Measurements from ENCODE around the gene ANXA11. TPM values are rescaled to one million over a fixed set of nuclear protein-coding genes. Genes with fewer than 3 reads are reported as not detected.
"Not testable (repeated sequence)": the region's sequence is repeated elsewhere in the genome, so short reads cannot be mapped to it uniquely, and the experiment has no call there.

ANXA11 gene
- total RNA-seq (2021; ENCODE audit: unreplicated experiment) (241 TPM), Bru-seq, nascent RNA (percentile 88 among the genes with signal in this experiment), BruChase-seq, experiment 1, labeled RNA remaining after a 2-hour chase (percentile 84 among the genes with signal in this experiment), BruChase-seq, experiment 2, labeled RNA remaining after a 6-hour chase (percentile 88 among the genes with signal in this experiment)
- polyA plus RNA-seq (2012; ENCODE audit: insufficient read length) = 310 TPM
- long read RNA-seq, full-length matches to known transcripts = 170 of 463 reads
- long read RNA-seq, partial matches to known transcripts = 226 of 463 reads
- long read RNA-seq, other reads (novel, unspliced or antisense) = 67 of 463 reads

- no peaks in the 10 kb centered on the region for H3K9me3 ChIP-seq (ENCODE audit: control insufficient read depth, insufficient read depth, low read depth, low read length)
- DNase-seq (ENCODE audit: low read depth, low spot score) = peak; percentile 75
- CTCF ChIA-PET = no interaction called here
- in situ Hi-C loops (cut with HindIII; ENCODE audit: low pct_unique_long_range_greater_than_20kb, low sequenced_read_pairs) = no loop called here
- peak within 1 kb of the TSS; percentile 74 for H3K4me3 ChIP-seq (ENCODE audit: low read depth in 2 of 2, low read length in 2 of 2)
- intact Hi-C loops (cut with micrococcal nuclease; ENCODE audit: unreplicated experiment) = loop anchor here (5.0 kb wide), 1 partner anchor 38 kb away; no protein-coding TSS in a partner anchor
- peak; percentile 88; the same call in 1 of the 2 replicates for TF ChIP-seq POLR2AphosphoS5 (IDR thresholded peaks at IDR 0.05; ENCODE audit: low read depth, low read length)
- TF ChIP-seq SIN3A (IDR thresholded peaks at IDR 0.05; ENCODE audit: borderline replicate concordance, insufficient read depth, low read depth, low read length) = peak; percentile 54; the same call in 1 of the 2 replicates
- TF ChIP-seq REST (IDR thresholded peaks at IDR 0.05; ENCODE audit: insufficient read depth in 1 of 2, low read depth in 2 of 2, low read length in 1 of 2) = no peak
- peaks cover 55% of the 10 kb centered on the region for H3K4me1 ChIP-seq (ENCODE audit: control insufficient read depth, insufficient read depth, low read length)
- no peaks in the 10 kb centered on the region; the same call in 1 of the 2 replicates for H3K36me3 ChIP-seq (ENCODE audit: control insufficient read depth, insufficient read depth, low read length)
- BruUV-seq (replicated peaks) = no TSS peak
- ATAC-seq = peak; percentile 84
- H3K27ac ChIP-seq (ENCODE audit: low read length) = peak within 1 kb of the TSS; percentile 93
- POLR2A ChIA-PET = no interaction called here
- H3K27me3 ChIP-seq (ENCODE audit: control insufficient read depth, insufficient read depth, low read length) = no peaks in the 10 kb centered on the region
These were observed at the start of gene ANXA11 for GRCh38 chr10:80205477-80206276. Gene ANXA11 (minus strand): TSS chr10:80205537. CDS start chr10:80172861, 32,676 bp downstream.

DNA sequence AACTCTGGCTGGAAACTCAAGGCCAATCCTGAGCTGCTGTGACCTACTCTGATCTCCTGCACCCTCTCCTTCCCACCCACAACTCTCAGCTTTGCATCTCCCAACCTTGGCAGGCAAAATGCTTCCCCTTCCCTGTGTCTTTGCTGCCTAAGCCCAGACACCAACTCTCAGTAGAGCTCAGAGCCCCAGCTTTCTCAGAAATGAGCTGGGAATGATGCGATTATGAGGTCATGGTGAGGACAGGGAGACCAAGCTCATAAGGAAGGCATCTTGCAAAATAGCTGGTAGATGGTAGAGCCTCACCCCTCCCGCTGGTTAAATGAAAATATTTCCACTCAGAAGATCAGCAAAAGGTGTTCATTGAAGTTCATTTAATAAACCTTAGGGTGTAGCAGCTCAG, 49.4 kb upstream of the ANXA11 start:
- DNase-seq (ENCODE audit: low read depth, low spot score); BruUV-seq (replicated peaks); in situ Hi-C loops (cut with HindIII; ENCODE audit: low pct_unique_long_range_greater_than_20kb, low sequenced_read_pairs); ATAC-seq; H3K27me3 ChIP-seq (ENCODE audit: control insufficient read depth, insufficient read depth, low read length); intact Hi-C loops (cut with micrococcal nuclease; ENCODE audit: unreplicated experiment); H3K4me1 ChIP-seq (ENCODE audit: control insufficient read depth, insufficient read depth, low read length); H3K36me3 ChIP-seq (ENCODE audit: control insufficient read depth, insufficient read depth, low read length); H3K27ac ChIP-seq (ENCODE audit: low read length); H3K9me3 ChIP-seq (ENCODE audit: control insufficient read depth, insufficient read depth, low read depth, low read length); H3K4me3 ChIP-seq (ENCODE audit: low read depth in 2 of 2, low read length in 2 of 2); POLR2A ChIA-PET; CTCF ChIA-PET: not testable (repeated sequence)

GRCh38 chr10:80253963-80254271, 48.6 kb upstream of the ANXA11 start:
- H3K9me3 ChIP-seq (ENCODE audit: control insufficient read depth, insufficient read depth, low read depth, low read length); H3K27me3 ChIP-seq (ENCODE audit: control insufficient read depth, insufficient read depth, low read length); BruUV-seq (replicated peaks); intact Hi-C loops (cut with micrococcal nuclease; ENCODE audit: unreplicated experiment); H3K36me3 ChIP-seq (ENCODE audit: control insufficient read depth, insufficient read depth, low read length); DNase-seq (ENCODE audit: low read depth, low spot score); H3K4me1 ChIP-seq (ENCODE audit: control insufficient read depth, insufficient read depth, low read length); H3K4me3 ChIP-seq (ENCODE audit: low read depth in 2 of 2, low read length in 2 of 2); in situ Hi-C loops (cut with HindIII; ENCODE audit: low pct_unique_long_range_greater_than_20kb, low sequenced_read_pairs); ATAC-seq; H3K27ac ChIP-seq (ENCODE audit: low read length); CTCF ChIA-PET; POLR2A ChIA-PET: not testable (repeated sequence)
